GM18505 (cell line): ENCODE data around the gene CLDN5.

Experiments used
- ATAC-seq: cut with Tn5 transposase; IDR thresholded peaks from one replicate; pipeline ENCODE4 v1.9.1; 2021; ENCODE audit not compliant: unreplicated experiment
- POLR2A ChIP-seq: IDR thresholded peaks from 4 replicates; pipeline ENCODE4 v1.6.1; 2011; ENCODE audit warnings: borderline replicate concordance; ENCODE audit not compliant: insufficient read depth, insufficient read length; ENCODE audit errors: extremely low read depth

CLDN5 gene

GRCh38 chr22:19499880-19500242, 24.3 kb downstream of the CLDN5 start:
- no peak for ATAC-seq
- no peak for TF ChIP-seq POLR2A

- no peak for ATAC-seq
- no peak for TF ChIP-seq POLR2A
Observed at GRCh38 chr22:19499236-19499879, 24.9 kb downstream of the CLDN5 start.

- ATAC-seq: no peak
- no peak for TF ChIP-seq POLR2A
Observed at GRCh38 chr22:19498866-19499190, 25.4 kb downstream of the CLDN5 start.

- TF ChIP-seq POLR2A: no peak
- ATAC-seq: no peak
Observed at GRCh38 chr22:19498154-19498865, 25.9 kb downstream of the CLDN5 start.

- no peak for TF ChIP-seq POLR2A
- ATAC-seq: no peak
Observed at GRCh38 chr22:19497245-19497644, 27.0 kb downstream of the CLDN5 start.

GRCh38 chr22:19496324-19496630, 27.9 kb downstream of the CLDN5 start:
- ATAC-seq: no peak

GRCh38 chr22:19495562-19496323, 28.5 kb downstream of the CLDN5 start:
- ATAC-seq: no peak
- TF ChIP-seq POLR2A: no peak

More at GRCh38 chr22:19496324-19496630, 27.9 kb downstream of the CLDN5 start:
- no peak for TF ChIP-seq POLR2A

- TF ChIP-seq POLR2A: no peak
- no peak for ATAC-seq
Observed at GRCh38 chr22:19494676-19495173, 29.5 kb downstream of the CLDN5 start.

GRCh38 chr22:19494001-19494560, 30.1 kb downstream of the CLDN5 start:
- ATAC-seq: no peak
- TF ChIP-seq POLR2A: no peak

GRCh38 chr22:19492504-19493174, 31.6 kb downstream of the CLDN5 start:
- TF ChIP-seq POLR2A: no peak

GRCh38 chr22:19490628-19491230, 33.5 kb downstream of the CLDN5 start:
- no peak for ATAC-seq

More at GRCh38 chr22:19492504-19493174, 31.6 kb downstream of the CLDN5 start:
- ATAC-seq: no peak

GRCh38 chr22:19488884-19489843, 35.0 kb downstream of the CLDN5 start:
- no peak for ATAC-seq

More at GRCh38 chr22:19490628-19491230, 33.5 kb downstream of the CLDN5 start:
- TF ChIP-seq POLR2A: no peak

GRCh38 chr22:19488285-19488684, 35.9 kb downstream of the CLDN5 start:
- ATAC-seq: no peak
- TF ChIP-seq POLR2A: no peak

More at GRCh38 chr22:19488884-19489843, 35.0 kb downstream of the CLDN5 start:
- no peak for TF ChIP-seq POLR2A
